Neuronal stem cell (in vitro differentiated cells): ENCODE results near the gene KREMEN1. TPM values are rescaled to one million over a fixed set of nuclear protein-coding genes. Genes with fewer than 3 reads are reported as not detected.

Source experiments
- DNase-seq: peaks from one replicate; pipeline ENCODE4 v3.0.0-alpha.2; 2013; ENCODE audit warnings: low spot score
- H2AFZ ChIP-seq: one replicate; pipeline ENCODE4 v1.6.1; 2013; ENCODE audit warnings: mild to moderate bottlenecking, low read length, inconsistent platforms
- H2AK5ac ChIP-seq: 2 replicates; pipeline ENCODE4 v1.6.1; 2013; ENCODE audit warnings: low read depth, mild to moderate bottlenecking, inconsistent platforms, low read length, moderate library complexity, mixed read lengths
- H2BK120ac ChIP-seq: 2 replicates; pipeline ENCODE4 v1.6.1; 2013; ENCODE audit warnings: low read depth, mild to moderate bottlenecking, inconsistent platforms, low read length, moderate library complexity, mixed read lengths
- H2BK12ac ChIP-seq: one replicate; pipeline ENCODE4 v1.6.1; 2013; ENCODE audit warnings: low read length, inconsistent platforms
- H2BK15ac ChIP-seq: 2 replicates; pipeline ENCODE4 v1.6.1; 2013; ENCODE audit warnings: mild to moderate bottlenecking, low read length, inconsistent platforms, mixed read lengths
- H2BK5ac ChIP-seq: one replicate; pipeline ENCODE4 v1.6.1; 2013; ENCODE audit warnings: inconsistent platforms, mild to moderate bottlenecking, low read length, moderate library complexity
- H3K14ac ChIP-seq: one replicate; pipeline ENCODE4 v1.6.1; 2013; ENCODE audit warnings: low read length, inconsistent platforms
- H3K18ac ChIP-seq: 2 replicates; pipeline ENCODE4 v1.6.1; 2013; ENCODE audit warnings: low read length, inconsistent platforms
- H3K23ac ChIP-seq: 2 replicates; pipeline ENCODE4 v1.6.1; 2013; ENCODE audit warnings: low read depth, mild to moderate bottlenecking, mixed read lengths, low read length, inconsistent platforms; ENCODE audit not compliant: poor library complexity
- H3K27ac ChIP-seq: replicated peaks from 3 replicates; pipeline ENCODE4 v1.5.1; 2013; ENCODE audit warnings: low read length, inconsistent platforms
- H3K27me3 ChIP-seq, 3 experiments: 2 replicates each; pipeline ENCODE4 v1.6.1; 2013; ENCODE audit warnings: low read length in 3 of 3, mild to moderate bottlenecking in 2 of 3, inconsistent platforms in 1 of 3, low read depth in 1 of 3, mixed read lengths in 1 of 3, moderate library complexity in 1 of 3; ENCODE audit not compliant: control insufficient read depth in 3 of 3, insufficient read depth in 3 of 3
- H3K36me3 ChIP-seq, 2 donors: replicated peaks in 1 of 2; 2 replicates each; pipeline ENCODE4 v1.6.1; 2013; ENCODE audit warnings: low read length in 2 of 2; ENCODE audit not compliant: control insufficient read depth in 2 of 2, insufficient read depth in 2 of 2
- H3K4ac ChIP-seq: 2 replicates; pipeline ENCODE4 v1.6.1; 2013; ENCODE audit warnings: inconsistent platforms, mild to moderate bottlenecking, low read length, moderate library complexity
- H3K4me1 ChIP-seq, 2 donors: 1 replicate in 1 of 2; 2 replicates in 1 of 2; pipeline ENCODE4 v1.6.1; 2013; ENCODE audit warnings: low read length in 2 of 2, low read depth in 1 of 2; ENCODE audit not compliant: control insufficient read depth in 2 of 2, insufficient read depth in 1 of 2
- H3K4me2 ChIP-seq: one replicate; pipeline ENCODE4 v1.6.1; 2013; ENCODE audit warnings: mild to moderate bottlenecking, low read length, inconsistent platforms; ENCODE audit not compliant: insufficient read depth, poor library complexity, severe bottlenecking
- H3K4me3 ChIP-seq, 2 donors: 2 replicates each; pipeline ENCODE4 v1.5.1; 2013; ENCODE audit warnings: low read length in 2 of 2, mild to moderate bottlenecking in 2 of 2, inconsistent platforms in 1 of 2, moderate library complexity in 1 of 2
- H3K79me1 ChIP-seq: one replicate; pipeline ENCODE4 v1.6.1; 2013; ENCODE audit warnings: low read depth, mild to moderate bottlenecking, inconsistent platforms, low read length, moderate library complexity
- H3K9ac ChIP-seq: one replicate; pipeline ENCODE4 v1.6.1; 2013; ENCODE audit warnings: mild to moderate bottlenecking, low read depth, low read length, inconsistent platforms; ENCODE audit not compliant: poor library complexity
- H3K9me3 ChIP-seq, 2 donors: replicated peaks in 1 of 2; 2 replicates each; pipeline versions ENCODE3 to v1.6.1; 2013; ENCODE audit warnings: low read length in 2 of 2, mild to moderate bottlenecking in 2 of 2, inconsistent platforms in 1 of 2, low read depth in 1 of 2, mixed read lengths in 1 of 2, moderate library complexity in 1 of 2; ENCODE audit not compliant: control insufficient read depth in 2 of 2, insufficient read depth in 1 of 2
- H4K8ac ChIP-seq: one replicate; pipeline ENCODE4 v1.6.1; 2013; ENCODE audit warnings: low read depth, mild to moderate bottlenecking, inconsistent platforms, low read length, moderate library complexity
- H4K91ac ChIP-seq: one replicate; pipeline ENCODE4 v1.6.1; 2013; ENCODE audit warnings: low read length, low read depth, mild to moderate bottlenecking, inconsistent platforms; ENCODE audit not compliant: poor library complexity
- WGBS, 2 donors: extraction: QIAGEN DNeasy Blood & Tissue Kit; methylation state at CpG; one replicate each; pipeline ENCODE4 v1.1.7; 2013; ENCODE audit warnings: missing lambda C conversion rate in 2 of 2, mixed read lengths in 1 of 2; ENCODE audit not compliant: insufficient read length in 2 of 2, insufficient replicate concordance in 1 of 2; ENCODE audit errors: extremely low coverage in 2 of 2; 5-methylcytosine and 5-hydroxymethylcytosine counted together
- small RNA-seq: library from polyadenylated mRNA; stranded (forward); fragments of <200 nt; extraction: miRNeasy Mini kit (QIAGEN cat#:217004); gene quantifications from one replicate; pipeline ENCODE3, GENCODE V24; 2013; ENCODE audit not compliant: insufficient read depth

KREMEN1 gene

DNA sequence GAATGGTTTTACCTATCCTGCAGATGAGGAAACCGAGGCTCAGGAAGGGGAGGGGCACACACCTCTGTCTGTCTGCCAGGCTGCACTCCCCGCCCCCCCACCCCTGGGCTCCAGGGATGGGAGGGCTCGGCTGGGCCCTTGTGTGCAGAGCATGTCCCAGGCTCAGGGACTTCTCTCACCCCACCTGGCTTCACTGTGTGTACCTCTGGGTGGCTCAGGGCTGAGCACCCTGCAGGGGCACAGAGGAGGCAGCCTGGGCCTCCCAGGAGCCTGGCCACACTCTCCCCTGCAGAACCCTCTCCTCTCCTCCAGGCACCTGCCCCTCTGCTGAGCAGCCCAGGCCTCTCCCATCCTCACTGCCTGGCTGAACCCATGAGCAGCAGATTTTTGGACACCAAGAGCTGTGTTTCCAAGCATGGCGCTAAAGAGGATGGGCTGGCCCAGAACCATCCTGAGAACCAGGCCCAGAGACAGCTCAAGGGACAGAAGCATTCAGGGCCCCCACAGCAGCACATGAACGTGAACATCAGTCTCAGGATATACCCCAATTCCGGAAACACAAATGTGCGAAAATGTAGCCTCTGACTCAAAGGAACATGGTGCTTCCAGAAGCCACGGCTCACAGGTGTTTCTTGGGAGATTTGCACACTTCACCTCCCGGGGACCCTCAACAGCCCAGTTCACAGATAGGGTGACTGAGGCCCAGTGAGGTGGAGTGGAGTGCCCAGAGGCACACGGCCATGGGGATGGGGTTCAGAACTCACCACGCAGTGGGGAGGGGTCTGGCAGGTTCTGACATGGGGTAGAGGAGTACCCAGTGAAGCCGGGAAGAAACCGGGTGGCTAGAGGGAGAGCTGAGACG, 143.4 kb downstream of the KREMEN1 start:
- Histone ChIP-seq H2BK12ac (no peak overlapping the region), H2BK120ac (no peak overlapping the region), H2AK5ac (no peak overlapping the region), H3K23ac (peak overlapping the region; percentile 67), H3K4ac (no peak overlapping the region), H2BK15ac (no peak overlapping the region), H3K36me3 (peaks cover 0 to 45% of the 10 kb centered on the region in 2 donors), H3K27me3 (peaks cover 0 to 2% (median 0%) of the 10 kb centered on the region in 3 experiments), H4K8ac (no peak overlapping the region), H3K9ac (no peak overlapping the region), H3K4me2 (no peak overlapping the region), H3K4me1 (peaks cover 2 to 20% of the 10 kb centered on the region in 2 donors), H3K27ac (no peak overlapping the region), H2BK5ac (peak overlapping the region; percentile 30), H3K14ac (no peak overlapping the region), H4K91ac (no peak overlapping the region), H2AFZ (no peak overlapping the region), H3K4me3 (no peak overlapping the region), H3K79me1 (peaks cover 2% of the 10 kb centered on the region), H3K9me3 (peaks cover 0 to 2% of the 10 kb centered on the region in 2 donors), H3K18ac (peak overlapping the region; percentile 74)
- WGBS, 2 donors, result no CpG with 5 or more reads among the region's 14 CpGs
- DNase-seq, result no peak

DNA sequence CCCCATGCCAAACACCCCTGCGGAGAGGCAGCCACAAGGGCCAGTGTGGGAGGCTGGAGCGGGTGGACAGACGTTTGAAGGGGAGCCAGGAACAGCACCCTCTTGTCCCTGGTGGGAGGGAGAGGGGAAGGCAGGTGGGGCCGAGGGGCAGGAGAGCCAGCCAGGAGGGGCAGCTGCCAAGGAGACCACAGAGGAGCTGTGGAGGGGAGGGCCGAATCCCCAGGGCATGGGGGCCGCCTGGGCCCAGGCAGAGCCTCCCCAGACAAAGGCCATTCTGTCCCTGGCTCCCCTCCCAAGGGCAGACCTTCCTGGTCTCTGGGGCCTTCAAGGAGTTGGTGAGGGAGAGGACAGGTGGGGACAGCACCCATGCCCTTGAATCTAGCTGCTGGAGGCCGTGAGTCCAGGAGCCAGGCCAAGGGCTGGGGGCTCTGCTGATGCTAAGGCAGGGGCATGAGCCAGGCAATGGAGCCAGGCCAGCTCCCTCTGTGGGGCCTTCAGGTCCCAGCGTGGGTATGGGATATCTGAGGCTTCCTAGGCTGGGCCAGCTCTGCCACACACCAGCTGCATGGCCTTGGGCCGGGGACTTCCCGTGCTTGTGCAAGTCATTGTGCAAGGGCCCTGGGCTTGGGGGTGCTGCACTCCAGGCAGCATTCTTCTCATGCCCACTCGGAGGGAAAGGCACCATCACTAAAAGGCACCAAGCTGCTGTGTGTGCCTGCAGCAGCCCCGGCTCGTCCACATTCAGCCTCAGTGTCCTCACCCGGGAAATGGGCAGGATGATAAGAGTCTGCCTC, 144.2 kb downstream of the KREMEN1 start:
- Histone ChIP-seq H2BK12ac (no peak overlapping the region), H3K4me2 (no peak overlapping the region), H3K79me1 (peaks cover 2% of the 10 kb centered on the region), H3K4me3 (no peak overlapping the region), H3K27me3 (no peaks in the 10 kb centered on the region), H3K4ac (no peak overlapping the region), H2AK5ac (peak overlapping the region; percentile 64), H3K4me1 (peaks cover 0 to 17% of the 10 kb centered on the region in 2 donors), H2AFZ (no peak overlapping the region), H3K23ac (peak overlapping the region; percentile 67), H3K36me3 (peaks cover 0 to 42% of the 10 kb centered on the region in 2 donors), H2BK5ac (peak overlapping the region; percentile 45), H4K91ac (no peak overlapping the region), H4K8ac (no peak overlapping the region), H2BK120ac (no peak overlapping the region), H2BK15ac (peak overlapping the region; percentile 56), H3K9ac (peak overlapping the region; percentile 34), H3K27ac (no peak overlapping the region), H3K14ac (no peak overlapping the region), H3K9me3 (no peaks in the 10 kb centered on the region), H3K18ac (peak overlapping the region; percentile 77)
- no CpG with 5 or more reads among the region's 14 CpGs for WGBS, 2 donors
- no peak for DNase-seq

Small RNA genes lying within 50 kb of the gene (small RNA-seq; reads per million reads assigned to genes)
- not detected for gene RNU6-1219P
- not detected for gene RNU6-810P
